ENCODE data around the gene ASAP2. TPM values are rescaled to one million over a fixed set of nuclear protein-coding genes. Genes with fewer than 3 reads are reported as not detected.

ASAP2 gene
- total RNA-seq, 1 donor from 2014 or later = 10.0 TPM

GRCh38 chr2:9311488-9311887 is 104.9 kb downstream of the ASAP2 start:
- Histone ChIP-seq H3K27me3 (ENCODE audit: low read depth) (no peaks in the 10 kb centered on the region), H3K4me3 (no peak overlapping the region), H3K4me1 (peaks cover 51% of the 10 kb centered on the region), H3K27ac (replicated peaks) (peak overlapping the region; percentile 78), H3K36me3 (no peaks in the 10 kb centered on the region), H3K9me3 (replicated peaks) (no peaks in the 10 kb centered on the region)
- peak; percentile 55 for DNase-seq
- intact Hi-C loops (cut with micrococcal nuclease) = no loop called here
- no peak for TF ChIP-seq CTCF (IDR thresholded peaks at IDR 0.05; ENCODE audit: borderline replicate concordance)

DNA sequence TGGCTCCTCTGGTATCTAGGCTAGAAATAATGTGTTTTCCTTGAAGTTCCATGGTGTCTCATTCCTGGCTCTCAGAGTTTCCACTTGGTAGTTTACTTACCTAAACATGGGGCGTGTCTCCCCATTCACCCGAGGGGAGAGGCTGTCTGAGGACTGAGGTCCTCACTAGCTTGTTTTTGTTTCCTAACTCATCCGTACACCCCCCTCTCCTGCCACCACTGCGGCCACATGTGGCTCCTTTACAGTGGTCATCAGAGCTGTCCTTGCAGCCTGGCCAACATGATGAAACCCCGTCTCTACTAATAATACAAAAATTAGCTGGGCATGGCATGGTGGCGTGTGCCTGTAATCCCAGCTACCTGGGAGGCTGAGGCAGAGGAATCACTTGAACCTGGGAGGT is 106.0 kb downstream of the ASAP2 start:
- Histone ChIP-seq H3K27ac (replicated peaks) (peak overlapping the region; percentile 78), H3K9me3 (replicated peaks) (no peaks in the 10 kb centered on the region), H3K4me1 (peaks cover 42% of the 10 kb centered on the region), H3K4me3 (no peak overlapping the region), H3K36me3 (no peaks in the 10 kb centered on the region), H3K27me3 (ENCODE audit: low read depth) (no peaks in the 10 kb centered on the region)
- intact Hi-C loops (cut with micrococcal nuclease) = no loop called here
- DNase-seq = no peak
- no peak for TF ChIP-seq CTCF (IDR thresholded peaks at IDR 0.05; ENCODE audit: borderline replicate concordance)

DNA sequence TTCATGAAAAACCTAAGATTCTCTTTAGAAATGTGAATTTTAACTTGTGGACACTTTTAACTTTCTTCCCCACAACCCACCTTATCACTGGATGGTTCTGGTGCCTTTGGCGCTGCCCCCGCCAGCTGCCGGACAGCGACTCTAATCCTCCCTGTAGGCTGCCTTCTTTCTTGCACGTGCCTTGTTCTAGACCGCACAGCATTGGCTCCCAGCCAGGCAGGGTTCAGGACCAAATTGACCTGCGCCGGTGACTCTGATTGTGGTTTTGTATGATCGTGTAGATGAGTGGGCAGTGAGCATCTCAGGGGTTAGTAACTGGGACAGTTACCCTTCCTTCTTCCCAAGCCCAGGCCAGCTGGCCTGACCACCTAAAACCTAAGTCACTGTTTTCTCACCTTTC is 106.8 kb downstream of the ASAP2 start:
- no peak for DNase-seq
- Histone ChIP-seq H3K27me3 (ENCODE audit: low read depth) (no peaks in the 10 kb centered on the region), H3K36me3 (no peaks in the 10 kb centered on the region), H3K4me1 (peaks cover 46% of the 10 kb centered on the region), H3K27ac (replicated peaks) (no peak overlapping the region), H3K9me3 (replicated peaks) (no peaks in the 10 kb centered on the region), H3K4me3 (no peak overlapping the region)
- intact Hi-C loops (cut with micrococcal nuclease) = no loop called here
- no peak for TF ChIP-seq CTCF (IDR thresholded peaks at IDR 0.05; ENCODE audit: borderline replicate concordance)

DNA sequence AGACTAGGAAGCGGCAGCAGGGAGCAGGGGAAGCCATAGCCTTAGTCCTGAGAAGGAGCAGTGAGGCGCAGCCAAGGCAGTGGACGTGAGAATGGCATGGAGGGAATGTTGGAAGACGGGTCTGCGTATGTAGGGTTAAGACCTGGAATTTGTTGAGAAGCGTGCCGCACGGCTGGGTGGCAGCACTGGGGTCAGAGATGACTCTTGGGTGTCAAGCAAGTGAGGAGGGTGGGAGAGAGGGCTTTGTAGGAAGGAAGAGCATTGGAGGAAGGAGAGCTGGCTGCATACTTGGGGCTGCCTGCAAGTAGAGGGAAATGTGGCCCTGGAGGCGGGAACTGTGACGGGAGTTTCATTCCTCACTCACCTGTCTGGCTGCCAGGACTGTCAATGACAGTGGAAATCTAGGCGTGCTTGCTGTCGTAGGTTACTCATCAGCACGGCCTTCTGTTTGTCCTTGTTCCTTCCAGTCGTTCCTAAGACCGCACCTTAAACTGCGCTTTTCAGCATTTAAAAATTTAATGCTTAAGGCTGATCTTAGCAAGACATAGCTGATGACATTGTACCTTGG is 108.8 kb downstream of the ASAP2 start:
- Histone ChIP-seq H3K27me3 (ENCODE audit: low read depth) (no peaks in the 10 kb centered on the region), H3K4me3 (no peak overlapping the region), H3K36me3 (no peaks in the 10 kb centered on the region), H3K4me1 (peaks cover 50% of the 10 kb centered on the region), H3K9me3 (replicated peaks) (no peaks in the 10 kb centered on the region), H3K27ac (replicated peaks) (no peak overlapping the region)
- intact Hi-C loops (cut with micrococcal nuclease) = no loop called here
- no peak for DNase-seq
- no peak for TF ChIP-seq CTCF (IDR thresholded peaks at IDR 0.05; ENCODE audit: borderline replicate concordance)

- Histone ChIP-seq H3K4me1 (peaks cover 28% of the 10 kb centered on the region), H3K27me3 (ENCODE audit: low read depth) (no peaks in the 10 kb centered on the region), H3K9me3 (replicated peaks) (no peaks in the 10 kb centered on the region), H3K4me3 (no peak overlapping the region), H3K36me3 (no peaks in the 10 kb centered on the region), H3K27ac (replicated peaks) (peak overlapping the region; percentile 83)
- no peak for DNase-seq
- intact Hi-C loops (cut with micrococcal nuclease) = no loop called here
- no peak for TF ChIP-seq CTCF (IDR thresholded peaks at IDR 0.05; ENCODE audit: borderline replicate concordance)
These were observed 110.9 kb downstream of the ASAP2 start for GRCh38 chr2:9317559-9317958.
